CD4-positive, alpha-beta T cell treated with Interferon gamma for 1 hour (primary cell): ENCODE data around the gene RARA.
"Not testable (repeated sequence)": the region's sequence is repeated elsewhere in the genome, so short reads cannot be mapped to it uniquely, and the experiment has no call there.

Experiments used
- DNase-seq: peaks from one replicate; pipeline ENCODE4 v3.0.0-alpha.2; 2020

The RARA gene

GRCh38 chr17:40361063-40361924, 52.3 kb downstream of the RARA start:
- no peak for DNase-seq

GRCh38 chr17:40361925-40362695, 53.1 kb downstream of the RARA start:
- DNase-seq: no peak

- peak; percentile 75 for DNase-seq
Measured at GRCh38 chr17:40362696-40363110, 53.7 kb downstream of the RARA start.

DNA sequence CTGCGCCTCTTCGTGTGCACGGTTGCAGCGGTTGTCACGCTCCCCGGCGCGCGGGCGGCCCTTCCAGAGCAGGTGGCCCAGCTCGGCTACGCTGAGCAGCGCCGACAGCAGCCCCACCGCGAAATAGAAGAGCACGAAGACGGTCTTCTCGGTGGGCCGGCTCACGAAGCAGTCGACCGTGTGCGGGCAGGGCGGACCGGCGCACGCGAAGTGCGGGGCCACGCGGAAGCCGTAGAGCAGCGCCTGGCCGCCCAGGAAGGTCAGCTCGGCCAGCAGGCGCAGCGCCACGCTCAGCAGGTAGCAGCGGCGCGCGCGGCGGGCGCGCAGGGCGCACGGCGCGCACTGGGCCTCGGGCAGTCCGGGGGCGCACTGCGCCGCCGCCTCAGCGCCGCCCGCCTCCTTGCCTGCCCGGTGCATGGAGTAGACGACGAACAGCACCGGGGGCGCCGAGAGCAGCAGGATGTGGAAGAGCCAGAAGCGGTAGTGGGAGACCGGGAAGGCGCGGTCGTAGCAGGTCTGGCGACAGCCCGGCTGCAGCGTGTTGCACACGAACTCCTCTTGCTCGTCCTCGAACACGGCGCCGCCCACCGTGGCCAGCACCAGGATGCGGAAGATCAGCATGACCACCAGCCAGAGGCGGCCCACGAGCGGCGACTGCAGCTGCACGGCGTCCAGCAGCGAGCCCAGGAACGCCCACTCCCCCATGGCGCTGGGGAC, 54.3 kb downstream of the RARA start:
- no peak for DNase-seq

DNA sequence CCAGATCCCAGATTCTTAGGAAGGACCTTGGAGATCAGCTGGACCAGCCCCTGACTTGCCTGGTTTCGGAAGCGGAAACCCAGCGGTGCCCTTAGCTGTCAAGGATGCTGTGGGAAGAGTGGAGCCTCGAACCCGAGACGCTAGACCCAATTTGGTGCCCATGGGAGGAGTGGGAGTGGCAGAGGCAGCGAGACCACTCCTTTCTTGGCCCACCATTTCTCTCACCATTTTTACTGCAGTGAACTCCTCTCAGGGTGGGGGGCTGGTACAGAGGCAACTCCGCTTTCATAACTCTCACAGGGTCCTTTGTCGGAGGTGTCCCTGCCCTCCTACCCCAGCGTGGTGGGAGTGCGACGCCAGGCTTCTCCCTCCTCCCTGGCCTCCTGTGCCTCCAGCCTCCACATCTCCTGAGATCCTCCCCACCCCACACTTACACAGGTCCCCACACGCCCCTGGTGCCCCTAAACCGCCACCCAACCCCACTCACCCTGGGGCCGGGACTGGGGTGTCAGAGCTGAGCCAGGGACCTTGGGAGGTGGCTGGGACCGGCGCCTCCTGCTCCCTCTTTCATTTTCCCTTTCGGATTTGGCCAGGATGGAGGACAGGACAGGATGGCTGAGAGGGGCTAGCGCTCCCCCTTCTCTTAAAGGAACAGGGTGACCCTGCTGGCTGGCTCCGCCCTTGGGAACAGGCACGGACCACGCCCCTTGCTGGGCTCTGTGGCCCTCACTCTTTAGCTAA, 55.3 kb downstream of the RARA start, which contains the start of gene GJD3:
TSS of gene GJD3 (minus strand) at position 617 of the 741 bp plus-strand sequence. CDS start 922 bp downstream, outside the sequence.
- no peak for DNase-seq

- no peak for DNase-seq
Measured at GRCh38 chr17:40364906-40365305, 55.9 kb downstream of the RARA start.

DNA sequence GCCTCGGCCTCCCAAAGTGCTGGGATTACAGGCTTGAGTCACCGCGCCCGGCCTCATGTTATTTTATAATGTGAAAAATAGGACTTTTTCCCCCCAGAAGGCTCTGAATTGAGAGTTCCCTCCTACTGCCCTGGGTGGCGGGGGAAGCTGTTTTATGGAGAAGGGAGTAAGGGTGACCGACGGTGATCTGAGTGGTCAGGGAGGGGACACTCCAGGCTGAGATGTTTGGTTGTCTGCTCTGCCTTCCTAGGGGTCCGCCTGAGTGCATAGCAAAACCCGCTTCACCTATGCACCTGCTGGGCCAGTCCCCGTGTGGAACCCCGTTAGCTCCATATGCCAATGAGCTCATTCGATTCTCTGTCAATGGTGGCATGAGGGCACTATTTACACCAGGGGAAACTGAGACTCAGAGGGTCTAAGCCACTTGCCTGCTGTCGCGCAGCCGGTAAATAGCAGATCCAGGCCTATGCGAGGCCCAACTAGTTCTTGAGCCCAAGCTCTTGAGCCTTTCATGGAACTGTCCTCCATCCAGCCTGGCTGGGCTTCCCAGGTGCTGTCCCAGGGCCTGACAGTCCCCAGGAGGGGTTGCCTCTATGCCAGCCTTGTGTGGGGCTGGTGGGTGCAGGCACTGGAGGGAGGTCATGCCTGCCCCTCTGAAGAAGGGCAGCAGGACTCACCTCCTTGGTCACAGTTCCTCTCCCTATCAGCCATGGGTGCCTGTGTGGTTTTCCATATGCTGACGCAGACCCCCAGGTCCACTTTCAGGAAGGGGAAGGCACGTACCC, 57.3 kb downstream of the RARA start:
- DNase-seq: no peak

DNA sequence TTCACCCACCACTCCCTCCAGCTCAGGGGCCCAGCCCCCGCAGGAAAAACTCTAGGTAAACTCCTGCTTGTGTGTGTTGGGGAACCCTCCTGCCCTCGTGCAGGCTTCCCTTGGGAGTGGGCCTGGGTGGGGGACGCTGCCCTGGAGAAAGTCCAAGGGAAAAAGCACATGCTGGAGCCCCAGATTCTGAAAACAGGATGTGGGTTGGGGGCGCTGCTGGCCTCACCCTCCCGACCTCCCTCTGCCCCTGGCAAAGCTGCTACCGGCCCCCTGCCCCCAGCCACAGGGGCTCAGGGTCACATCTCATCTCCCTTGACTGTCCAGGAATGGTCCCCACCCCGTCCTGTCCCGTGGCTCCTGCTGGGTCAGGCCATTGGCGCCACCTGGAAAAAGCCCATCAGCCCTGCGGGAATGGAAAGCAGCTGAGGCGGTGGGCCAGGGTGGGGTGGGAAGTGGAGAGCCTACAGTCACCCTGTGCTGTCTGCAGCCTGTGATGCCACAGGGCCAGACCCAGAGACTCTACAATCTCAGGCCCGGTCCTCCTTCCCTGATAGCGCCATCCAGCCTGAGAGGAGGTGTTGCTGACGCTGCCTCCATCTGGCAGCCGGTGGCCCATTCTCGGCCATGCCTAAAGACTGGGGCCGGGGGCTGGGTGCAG, 58.0 kb downstream of the RARA start:
- no peak for DNase-seq

GRCh38 chr17:40367728-40368127, 58.7 kb downstream of the RARA start:
- DNase-seq: not testable (repeated sequence)

DNA sequence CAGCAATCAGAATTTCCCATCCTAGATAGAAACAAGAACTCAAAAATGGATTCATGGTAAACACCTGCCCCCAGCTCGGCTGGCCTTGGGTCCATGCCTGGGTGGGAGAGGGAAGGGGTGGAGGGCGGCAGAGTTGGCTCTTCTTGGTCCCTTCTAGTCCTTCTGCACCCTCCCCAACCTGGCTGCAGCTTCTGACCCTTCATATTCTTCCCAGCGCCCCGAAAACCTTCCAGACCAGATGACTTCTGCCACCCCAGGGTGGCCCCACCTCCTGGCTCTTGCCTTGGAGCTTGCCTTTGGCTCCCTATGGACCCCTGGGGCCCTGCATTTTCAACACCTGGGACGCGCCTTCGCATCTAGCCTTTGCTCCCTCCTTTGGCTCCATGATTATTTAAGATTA, 60.9 kb downstream of the RARA start:
- no peak for DNase-seq

- DNase-seq: no peak
Measured at GRCh38 chr17:40371261-40371929, 62.4 kb downstream of the RARA start.

- DNase-seq: no peak
Measured at GRCh38 chr17:40372031-40372430, 63.1 kb downstream of the RARA start.

DNA sequence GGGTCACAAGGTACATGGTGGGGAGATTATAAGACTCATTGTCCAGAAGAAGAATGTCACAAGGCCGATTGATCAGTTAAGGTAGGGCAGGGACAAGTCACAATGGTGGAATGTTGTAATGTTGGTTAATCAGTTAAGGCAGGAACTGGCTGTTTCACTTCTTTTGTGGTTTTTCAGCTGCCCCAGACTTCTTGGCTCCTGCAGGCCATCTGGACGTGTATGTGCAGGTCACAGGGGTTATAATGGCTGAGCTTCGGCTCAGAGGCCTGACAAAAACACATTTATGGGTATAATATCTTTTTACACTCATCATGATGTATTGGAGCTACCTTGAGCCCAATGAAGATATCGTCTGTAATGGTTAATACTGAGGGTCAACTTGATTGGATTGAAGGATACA, 63.7 kb downstream of the RARA start:
- not testable (repeated sequence) for DNase-seq

- no peak for DNase-seq
Measured at GRCh38 chr17:40373324-40373723, 64.3 kb downstream of the RARA start.

- no peak for DNase-seq
Measured at GRCh38 chr17:40373999-40374398, 65.0 kb downstream of the RARA start.

DNA sequence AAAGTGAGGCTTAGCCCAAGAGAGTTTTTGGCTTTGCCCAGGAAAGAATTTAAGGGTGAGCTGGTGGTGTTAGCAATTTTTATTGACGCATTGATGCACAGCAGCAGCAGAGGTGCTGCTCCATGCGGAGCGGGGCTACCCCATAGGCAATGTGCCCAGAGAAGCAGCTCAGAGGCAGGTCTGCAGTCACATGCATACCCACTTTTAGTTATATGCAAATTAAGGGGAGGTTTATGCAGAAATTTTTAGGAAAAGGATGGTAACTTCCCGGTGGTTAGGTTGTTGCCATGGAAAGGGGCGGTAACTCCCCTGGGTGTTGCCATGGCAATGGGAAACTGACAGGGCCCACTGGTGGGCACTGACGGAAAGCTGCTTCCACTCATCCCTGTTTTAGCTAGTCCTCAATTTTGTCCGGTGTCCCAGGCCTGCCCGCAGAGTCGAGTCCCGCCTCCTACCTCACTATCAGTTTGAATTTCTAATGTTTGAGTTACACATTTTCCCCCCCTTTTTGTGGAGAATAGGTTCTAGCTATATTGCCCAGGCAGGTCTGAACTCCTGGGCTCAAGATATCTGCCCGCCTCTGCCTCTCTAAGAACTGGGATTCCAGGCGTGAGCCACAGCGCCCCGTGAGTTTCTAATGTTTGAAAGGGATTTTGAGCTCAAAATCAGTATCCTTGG, 66.0 kb downstream of the RARA start:
- no peak for DNase-seq

DNA sequence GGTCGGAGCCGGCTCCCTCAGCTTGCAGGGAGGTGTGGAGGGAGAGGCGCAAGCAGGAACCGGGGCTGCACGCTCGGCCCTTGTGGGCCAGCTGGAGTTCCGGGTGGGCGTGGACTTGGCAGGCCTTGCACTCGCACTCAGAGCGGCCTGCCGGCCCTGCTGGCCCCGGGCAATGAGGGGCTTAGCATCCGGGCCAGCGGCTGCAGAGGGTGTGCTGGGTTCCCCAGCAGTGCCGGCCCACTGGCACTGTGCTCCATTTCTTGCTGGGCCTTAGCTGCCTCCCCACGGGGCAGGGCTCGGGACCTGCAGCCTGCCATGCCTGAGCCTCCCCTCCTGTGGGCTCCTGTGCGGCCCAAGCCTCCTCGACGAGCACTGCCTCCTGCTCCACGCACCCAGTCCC, 66.8 kb downstream of the RARA start:
- not testable (repeated sequence) for DNase-seq

DNA sequence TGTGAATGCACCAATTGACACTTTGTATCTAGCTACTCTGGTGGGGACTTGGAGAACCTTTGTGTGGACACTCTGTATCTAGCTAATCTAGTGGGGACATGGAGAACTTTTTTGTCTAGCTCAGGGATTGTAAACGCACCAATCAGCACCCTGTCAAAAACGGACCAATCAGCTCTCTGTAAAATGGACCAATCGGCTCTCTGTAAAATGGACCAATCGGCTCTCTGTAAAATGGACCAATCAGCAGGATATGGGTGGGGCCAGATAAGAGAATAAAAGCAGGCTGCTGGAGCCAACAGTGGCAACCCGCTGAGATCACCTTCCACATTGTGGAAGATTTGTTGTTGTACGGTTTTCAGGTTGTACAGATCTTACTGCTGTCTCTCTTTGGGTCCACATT, 67.6 kb downstream of the RARA start:
- not testable (repeated sequence) for DNase-seq

DNA sequence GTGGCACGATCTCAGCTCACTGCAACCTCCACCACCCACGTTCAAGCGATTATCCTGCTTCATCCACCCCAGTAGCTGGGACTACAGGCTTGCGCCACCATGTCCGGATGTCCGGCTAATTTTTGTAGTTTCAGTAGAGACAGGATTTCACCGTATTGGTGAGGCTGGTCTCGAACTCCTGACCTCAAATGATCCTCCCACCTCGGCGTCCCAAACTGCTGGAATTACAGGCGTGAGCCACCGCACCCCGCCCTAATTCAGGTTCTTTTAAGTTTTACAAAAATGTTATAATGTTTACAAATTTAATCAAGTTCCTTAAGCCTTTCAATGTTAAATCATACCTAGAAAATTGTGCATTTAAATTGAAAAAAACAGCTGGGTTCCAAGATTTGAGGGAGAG, 68.9 kb downstream of the RARA start:
- DNase-seq: no peak

DNA sequence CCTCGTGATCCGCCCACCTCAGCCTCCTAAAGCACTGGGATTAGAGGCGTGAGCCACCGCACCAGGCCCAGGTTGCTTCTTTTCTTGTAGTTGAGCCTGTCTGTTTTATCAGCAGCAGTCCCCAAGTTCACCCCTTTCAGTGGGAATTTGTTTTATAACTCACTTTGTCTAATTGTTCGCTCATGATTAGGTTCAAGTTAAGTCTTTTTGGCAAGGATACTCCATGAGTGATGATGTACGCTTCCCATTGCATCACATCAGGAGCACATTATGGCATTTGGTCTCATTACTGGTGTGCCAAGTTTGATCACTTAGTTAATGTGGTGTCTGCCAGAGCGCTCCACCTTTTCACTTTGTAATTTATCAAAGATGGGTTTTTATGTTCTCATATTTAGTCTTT, 70.0 kb downstream of the RARA start:
- no peak for DNase-seq
